CD4-positive, alpha-beta T cell treated with Interleukin-17A for 4 hours (primary cell): ENCODE results near the gene C10orf62.
"Not testable (repeated sequence)": the region's sequence is repeated elsewhere in the genome, so short reads cannot be mapped to it uniquely, and the experiment has no call there.

Source experiments
- DNase-seq: peaks from one replicate; pipeline ENCODE4 v3.0.0-alpha.2; 2020; ENCODE audit warnings: mixed read lengths

C10orf62 gene

GRCh38 chr10:97632949-97633884 lies 43.7 kb downstream of the C10orf62 start, which contains the start of gene MORN4:
Gene MORN4, minus strand, starts transcription at chr10:97633500. Its CDS starts 13,847 bp downstream, at chr10:97619653.
- DNase-seq = peak; percentile 93

GRCh38 chr10:97633921-97634320 lies 44.4 kb downstream of the C10orf62 start:
- DNase-seq = peak; percentile 9

- DNase-seq = no peak
Observed at GRCh38 chr10:97635577-97635976, 46.1 kb downstream of the C10orf62 start.

- DNase-seq = not testable (repeated sequence)
Observed at GRCh38 chr10:97639090-97639489, 49.6 kb downstream of the C10orf62 start.

GRCh38 chr10:97640174-97640867 lies 50.8 kb downstream of the C10orf62 start, which contains the start of gene PI4K2A:
Gene PI4K2A, plus strand, starts transcription at chr10:97640671. Its CDS starts 72 bp downstream, at chr10:97640743.
- peak; percentile 99 for DNase-seq
